Neural progenitor cell (in vitro differentiated cells): ENCODE results near the gene MKX.

ENCODE experiments used
- EZH2 ChIP-seq: fragments of 200-600 bp; sonication (generic); IDR thresholded peaks from 2 replicates; pipeline ENCODE4 v1.6.1; 2017; ENCODE audit warnings: antibody characterized with exemption, mild to moderate bottlenecking, moderate library complexity
- EZH2phosphoT487 ChIP-seq: fragments of 200-600 bp; sonication (generic); IDR thresholded peaks from 2 replicates; pipeline ENCODE4 v1.6.1; 2017; ENCODE audit warnings: antibody characterized with exemption
- TF ChIP-seq, protein P1 (sequence below): fragments of 200-600 bp; sonication (generic); IDR thresholded peaks from 2 replicates; pipeline ENCODE4 v1.5.1; 2017; ENCODE audit warnings: antibody characterized with exemption, mild to moderate bottlenecking

DNA sequence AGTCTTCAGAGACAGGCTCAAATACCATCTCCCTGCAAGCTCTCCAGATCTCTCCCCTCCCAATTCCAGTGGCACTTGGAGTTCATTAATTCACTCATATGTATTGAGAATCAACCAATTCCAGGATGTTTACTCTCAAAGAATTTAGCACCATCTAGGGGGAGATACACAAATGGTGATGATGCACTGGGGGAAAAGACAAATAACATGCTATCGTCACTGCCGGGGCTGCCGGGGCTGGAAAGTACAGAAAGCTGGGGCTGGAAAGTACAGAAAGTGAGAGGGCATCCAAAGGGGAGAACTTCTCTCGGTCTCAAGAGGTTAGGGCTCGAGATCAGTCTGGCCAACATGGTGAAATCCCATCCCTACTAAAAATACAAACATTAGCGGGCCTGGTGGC lies 118.7 kb downstream of the MKX start:
- no peak for TF ChIP-seq EZH2
- TF ChIP-seq, protein P1, sequence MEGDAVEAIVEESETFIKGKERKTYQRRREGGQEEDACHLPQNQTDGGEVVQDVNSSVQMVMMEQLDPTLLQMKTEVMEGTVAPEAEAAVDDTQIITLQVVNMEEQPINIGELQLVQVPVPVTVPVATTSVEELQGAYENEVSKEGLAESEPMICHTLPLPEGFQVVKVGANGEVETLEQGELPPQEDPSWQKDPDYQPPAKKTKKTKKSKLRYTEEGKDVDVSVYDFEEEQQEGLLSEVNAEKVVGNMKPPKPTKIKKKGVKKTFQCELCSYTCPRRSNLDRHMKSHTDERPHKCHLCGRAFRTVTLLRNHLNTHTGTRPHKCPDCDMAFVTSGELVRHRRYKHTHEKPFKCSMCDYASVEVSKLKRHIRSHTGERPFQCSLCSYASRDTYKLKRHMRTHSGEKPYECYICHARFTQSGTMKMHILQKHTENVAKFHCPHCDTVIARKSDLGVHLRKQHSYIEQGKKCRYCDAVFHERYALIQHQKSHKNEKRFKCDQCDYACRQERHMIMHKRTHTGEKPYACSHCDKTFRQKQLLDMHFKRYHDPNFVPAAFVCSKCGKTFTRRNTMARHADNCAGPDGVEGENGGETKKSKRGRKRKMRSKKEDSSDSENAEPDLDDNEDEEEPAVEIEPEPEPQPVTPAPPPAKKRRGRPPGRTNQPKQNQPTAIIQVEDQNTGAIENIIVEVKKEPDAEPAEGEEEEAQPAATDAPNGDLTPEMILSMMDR, result no peak
- TF ChIP-seq EZH2phosphoT487, result no peak
